Urothelium cell line (cell line): ENCODE measurements around the gene SPTB.
A peak's percentile ranks its signal among the peaks of the same experiment; 100 is the strongest.

ENCODE experiments used
- DNase-seq: peaks from one replicate; pipeline ENCODE4 v3.0.0; 2011; ENCODE audit warnings: low spot score, mixed read lengths
- FAIRE-seq: peaks from 2 replicates; lab custom pipeline; 2011; peaks lifted over from hg19 to GRCh38; lab: Jason Lieb, UNC

The SPTB gene

DNA sequence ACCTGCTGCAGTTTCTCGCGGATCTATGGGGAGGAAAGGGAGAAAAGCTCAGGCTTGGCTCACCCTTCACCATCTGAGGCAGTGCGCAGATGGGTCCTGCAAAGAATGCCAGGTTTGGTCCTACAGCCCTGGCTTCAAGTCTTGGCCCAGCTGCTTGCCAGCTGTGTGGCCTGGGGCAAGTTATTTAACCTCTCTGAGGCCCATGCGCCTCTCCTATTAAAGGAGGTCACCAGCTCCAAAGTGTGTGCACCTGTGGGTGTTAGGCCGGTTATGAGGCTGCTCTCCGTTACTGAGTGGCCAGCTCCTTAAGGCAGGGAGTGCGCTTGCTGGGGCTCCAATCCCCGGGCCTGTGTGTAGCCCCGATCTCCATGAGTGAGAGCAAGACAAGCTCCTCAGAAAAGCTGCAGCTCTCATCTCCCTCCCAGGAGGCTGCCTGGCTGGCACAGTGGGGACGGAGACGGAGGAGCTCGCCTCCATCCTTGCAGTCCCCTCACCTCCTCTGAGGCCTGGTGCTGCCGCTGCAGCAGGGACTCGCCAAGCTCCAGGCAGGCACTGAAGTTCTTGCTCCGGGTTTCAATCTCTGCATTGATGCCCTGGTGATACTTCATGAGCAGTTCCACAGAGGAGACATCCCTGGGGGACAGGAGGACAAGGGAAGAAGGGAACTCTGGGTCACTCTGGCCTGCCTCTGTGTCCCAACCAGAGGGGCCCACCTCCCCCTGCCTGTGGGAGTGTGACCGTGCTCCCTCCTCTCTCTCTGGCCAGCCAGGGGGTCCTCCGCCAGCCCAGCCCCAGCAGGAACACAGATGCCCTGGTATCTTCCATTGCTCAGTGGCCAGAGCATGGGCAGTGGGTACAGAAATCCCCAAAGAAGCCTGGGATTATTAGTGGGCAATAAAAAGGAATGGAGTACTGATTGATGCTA lies 110.3 kb downstream of the SPTB start:
- DNase-seq, result no peak
- peak; percentile 84 for FAIRE-seq

DNA sequence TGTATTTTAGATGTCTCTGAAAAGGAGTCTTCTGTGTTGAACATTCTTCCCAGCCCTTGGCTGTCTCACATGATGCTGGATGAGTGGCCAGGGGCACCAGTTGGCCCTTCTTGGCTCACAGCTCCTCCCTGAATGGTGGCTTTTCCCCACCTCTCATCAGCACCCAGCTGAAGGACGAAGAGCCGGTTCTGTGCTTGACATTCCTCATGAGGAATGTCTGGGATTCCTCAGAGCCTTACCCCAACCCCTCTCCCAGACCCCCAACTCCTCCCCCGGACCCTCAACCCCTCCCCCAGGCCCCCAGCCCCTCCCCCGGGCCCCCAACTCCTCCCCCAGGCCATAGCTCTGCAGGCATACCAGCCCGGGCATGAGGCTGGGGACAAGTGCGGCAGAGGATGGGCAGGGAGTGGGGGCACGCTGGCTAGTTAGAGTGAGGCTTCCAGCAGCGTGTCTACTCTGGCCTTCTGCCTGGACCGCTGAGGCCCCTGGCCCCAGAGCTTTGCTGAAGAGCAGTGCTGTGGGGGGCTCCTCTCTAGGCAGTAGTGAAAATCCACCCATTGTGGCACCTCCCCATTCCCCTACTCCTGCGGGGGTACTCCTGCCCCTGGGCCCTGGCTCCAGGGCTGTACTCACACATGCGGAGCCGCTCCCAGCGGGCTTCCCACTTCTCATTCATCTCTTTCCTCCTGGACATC lies 111.2 kb downstream of the SPTB start:
- FAIRE-seq (no peak), DNase-seq (no peak)

DNA sequence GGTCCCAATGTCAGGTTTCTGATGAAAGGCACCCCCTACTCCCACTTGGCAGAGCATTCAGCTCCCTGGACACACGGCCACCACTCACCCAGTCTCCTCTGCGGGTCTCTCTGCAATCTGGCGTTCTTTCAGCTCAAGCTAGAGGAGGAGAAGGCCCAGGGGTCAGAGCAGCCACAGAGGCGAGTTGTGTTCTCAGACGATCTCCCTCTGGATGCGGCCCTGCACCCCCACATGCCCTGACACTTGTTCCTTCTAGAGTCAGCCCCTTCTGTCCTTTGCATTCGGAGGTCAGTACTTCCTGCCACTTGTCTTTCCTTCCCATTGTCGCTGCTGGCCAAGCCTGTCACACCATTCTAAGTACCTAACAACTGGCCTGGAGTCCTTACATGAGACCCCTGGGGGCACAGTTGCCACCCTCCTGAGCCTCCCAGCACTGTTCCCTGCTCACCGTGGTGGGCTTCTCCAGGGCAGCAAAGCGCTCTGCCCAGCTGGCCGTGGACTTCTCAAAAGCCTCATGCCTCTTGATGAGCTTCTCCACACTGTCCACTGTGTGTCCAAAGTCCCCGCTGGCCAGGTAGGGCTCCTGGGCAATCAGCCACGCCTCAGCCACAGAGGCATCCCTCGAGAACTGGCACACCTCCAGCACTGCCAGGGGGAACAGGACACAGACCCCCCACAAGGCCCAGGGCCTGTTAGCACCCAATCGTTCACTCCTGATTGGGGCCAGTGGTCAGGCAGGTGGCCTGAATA lies 112.3 kb downstream of the SPTB start:
- peak; percentile 96 for FAIRE-seq
- no peak for DNase-seq

DNA sequence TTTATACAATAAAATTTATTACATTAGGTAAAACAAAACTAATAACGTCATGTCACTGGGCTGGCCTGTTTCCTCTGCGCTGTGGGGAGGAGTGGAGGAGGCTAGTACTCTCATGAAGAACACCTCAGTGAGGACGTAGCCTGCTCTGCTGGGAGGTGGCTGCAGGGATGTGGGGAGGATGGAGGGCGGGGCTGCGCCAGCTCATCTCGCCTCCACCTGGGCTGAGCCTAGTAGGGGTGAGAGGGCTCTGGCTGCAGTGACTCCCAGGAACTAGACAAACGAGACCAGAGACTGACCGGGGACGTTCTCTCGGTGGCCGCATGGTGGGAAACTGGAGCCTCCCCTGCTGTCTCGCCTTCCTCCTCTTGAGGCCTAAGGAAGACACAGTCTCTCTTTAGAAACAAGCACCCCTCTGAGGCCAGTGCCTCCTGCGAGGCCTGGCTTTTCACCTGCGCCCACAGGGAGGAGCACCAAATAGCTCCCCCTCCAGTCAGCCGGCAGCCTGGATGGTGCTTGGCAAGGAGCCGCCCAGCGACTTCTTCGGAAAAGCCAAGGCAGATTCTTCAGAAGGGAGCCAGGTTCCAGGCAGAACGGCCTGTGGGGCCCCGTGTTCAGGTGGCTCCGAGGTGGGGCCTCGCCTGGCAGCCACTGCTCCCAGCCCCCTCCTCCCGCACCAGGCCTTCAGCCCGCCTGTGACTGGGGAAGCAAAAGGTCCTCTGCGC lies 113.1 kb downstream of the SPTB start:
- FAIRE-seq (no peak), DNase-seq (no peak)

DNA sequence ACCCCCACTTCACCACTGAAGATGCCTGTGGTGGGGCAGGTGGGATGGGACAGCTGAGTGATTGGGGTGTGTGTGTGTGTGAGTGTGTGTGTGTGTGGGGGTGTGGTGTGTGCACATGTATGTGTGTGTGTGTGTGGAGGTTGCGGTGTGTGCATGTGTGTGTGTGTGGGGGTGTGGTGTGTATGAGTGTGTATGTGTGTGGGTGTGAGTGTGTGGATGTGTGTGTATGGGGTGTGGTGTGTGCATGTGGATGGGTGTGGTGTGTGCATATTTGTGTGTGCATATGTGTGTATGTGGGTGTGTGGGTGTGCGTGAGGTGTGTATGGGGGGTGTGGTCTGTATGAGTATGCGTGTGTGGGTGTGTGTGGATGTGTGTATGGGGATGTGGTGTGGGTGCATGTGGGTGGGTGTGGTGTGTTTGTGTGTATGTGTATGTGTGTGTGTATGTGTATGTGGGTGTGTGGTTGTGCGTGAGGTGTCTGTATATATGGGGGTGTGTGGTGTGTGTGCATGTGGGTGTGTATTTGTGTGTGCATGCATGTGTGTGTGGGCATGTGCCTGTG lies 113.9 kb downstream of the SPTB start:
- DNase-seq, result no peak
- FAIRE-seq, result peak; percentile 100

DNA sequence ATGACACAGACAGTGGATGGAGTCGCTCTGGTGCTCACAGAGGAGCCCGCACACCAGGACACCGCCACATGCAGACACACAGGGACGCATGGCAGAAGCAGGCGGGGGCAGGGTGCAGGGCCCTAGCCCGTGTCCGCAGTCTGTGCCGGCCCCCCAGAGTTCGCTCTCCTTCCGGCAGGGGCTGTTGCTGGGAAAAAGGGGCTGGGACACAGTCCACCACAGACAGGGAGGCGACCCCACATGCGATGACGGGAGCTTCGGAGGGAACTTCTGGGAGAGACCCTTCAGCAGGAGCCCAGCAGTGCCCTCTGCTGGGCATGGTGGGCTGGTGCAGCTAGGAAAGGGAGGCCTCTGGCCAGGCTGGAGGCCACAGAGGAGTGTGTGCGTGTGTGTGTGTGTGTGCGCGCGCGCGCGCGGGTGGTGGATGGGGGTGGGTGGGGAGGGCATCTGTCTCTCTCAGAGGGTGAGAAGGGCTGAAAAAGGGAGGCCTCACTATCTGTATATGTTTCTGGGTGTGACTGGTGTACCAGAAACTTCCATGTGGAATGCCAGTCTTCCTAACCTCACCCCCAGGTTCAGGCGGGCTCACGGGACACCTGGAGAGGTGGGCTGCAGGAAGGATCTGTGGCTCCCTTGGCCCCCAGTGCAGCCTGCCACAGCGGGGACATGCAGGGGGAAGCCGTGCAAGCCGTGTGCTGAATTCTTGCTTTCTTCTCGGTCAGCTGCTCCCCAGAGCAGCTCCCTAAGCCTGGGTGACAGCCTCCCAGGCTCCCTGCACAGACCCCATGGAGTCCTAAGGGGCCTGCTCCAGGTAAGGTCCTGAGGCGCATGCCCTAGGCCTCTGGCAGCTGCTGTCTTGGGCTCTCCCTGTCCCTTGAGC lies 114.8 kb downstream of the SPTB start:
- no peak for FAIRE-seq

DNA sequence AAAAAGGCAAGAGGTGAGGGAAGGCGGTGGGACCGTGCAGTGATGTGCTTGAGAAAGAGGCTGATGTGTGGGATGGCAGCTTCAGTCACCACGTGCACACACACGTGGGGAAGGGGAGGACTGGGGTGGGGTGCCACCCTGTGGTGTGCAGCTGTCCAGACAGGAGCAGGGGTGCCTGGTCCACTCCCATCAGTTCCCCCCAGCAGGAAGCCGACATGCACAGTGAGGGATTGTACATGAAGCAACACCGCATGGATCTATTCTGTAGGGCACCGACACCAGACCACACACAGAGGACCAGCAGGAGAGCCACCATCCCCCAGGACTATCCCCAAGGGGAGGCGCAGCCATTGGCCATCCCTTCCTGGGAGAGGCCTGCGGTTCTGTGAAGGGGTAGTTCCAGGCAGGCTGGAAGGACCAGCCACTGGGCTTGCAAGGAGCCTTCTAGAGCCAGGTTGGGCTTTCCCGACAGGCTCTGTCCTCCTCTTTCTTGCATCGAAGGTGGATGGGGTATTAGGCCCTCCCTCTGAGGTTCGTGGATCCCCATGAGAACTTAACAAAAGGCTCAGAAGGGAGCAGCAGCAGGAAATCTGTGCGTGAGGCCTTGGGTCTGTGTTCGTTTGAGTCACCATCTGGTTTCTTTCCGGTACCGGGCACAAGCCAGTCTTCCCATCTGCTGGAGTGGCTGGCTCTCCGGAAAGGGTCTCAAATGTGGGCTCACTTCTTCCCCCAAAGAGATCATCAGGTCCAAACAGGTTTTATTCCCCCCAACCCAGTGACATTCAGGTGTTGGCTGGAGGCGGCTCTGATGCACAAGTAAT lies 115.7 kb downstream of the SPTB start:
- DNase-seq, result peak; percentile 57
- peak; percentile 99 for FAIRE-seq

More for the DNA sequence above, 114.8 kb downstream of the SPTB start:
- peak; percentile 92 for DNase-seq

DNA sequence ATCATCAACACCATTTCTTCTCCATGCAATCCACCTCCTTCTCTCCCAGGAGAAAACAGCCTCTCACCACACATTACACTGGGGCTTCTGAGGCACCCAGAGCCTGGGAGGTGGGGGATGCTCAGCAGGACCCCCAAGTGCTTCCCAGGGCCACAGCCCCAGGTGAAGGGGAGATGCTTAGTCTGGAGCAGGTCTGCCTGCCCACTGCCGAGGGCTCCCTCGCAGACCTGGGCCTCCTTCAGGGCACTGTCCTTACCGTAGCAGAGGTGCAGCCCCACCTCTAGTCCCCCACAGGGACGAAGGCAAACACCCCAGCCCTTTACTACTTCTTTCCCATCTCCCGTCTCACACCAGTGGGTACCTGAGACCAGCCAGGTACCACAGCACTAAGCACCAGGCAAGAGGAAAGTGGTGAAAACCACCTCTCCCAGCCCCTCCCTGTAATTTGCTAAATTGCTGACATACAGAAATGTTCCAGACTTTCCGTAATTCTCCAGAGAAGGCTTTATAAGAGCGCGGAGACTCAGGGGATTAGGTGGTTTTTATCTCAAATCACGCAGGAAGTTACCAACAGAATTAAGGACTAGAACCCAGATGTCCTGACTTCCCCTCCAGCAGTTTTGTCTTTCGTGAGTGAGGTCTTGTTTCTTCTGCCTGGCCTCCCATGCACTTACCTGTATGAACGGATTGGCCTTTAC lies 116.5 kb downstream of the SPTB start:
- DNase-seq, result no peak
- FAIRE-seq, result no peak

DNA sequence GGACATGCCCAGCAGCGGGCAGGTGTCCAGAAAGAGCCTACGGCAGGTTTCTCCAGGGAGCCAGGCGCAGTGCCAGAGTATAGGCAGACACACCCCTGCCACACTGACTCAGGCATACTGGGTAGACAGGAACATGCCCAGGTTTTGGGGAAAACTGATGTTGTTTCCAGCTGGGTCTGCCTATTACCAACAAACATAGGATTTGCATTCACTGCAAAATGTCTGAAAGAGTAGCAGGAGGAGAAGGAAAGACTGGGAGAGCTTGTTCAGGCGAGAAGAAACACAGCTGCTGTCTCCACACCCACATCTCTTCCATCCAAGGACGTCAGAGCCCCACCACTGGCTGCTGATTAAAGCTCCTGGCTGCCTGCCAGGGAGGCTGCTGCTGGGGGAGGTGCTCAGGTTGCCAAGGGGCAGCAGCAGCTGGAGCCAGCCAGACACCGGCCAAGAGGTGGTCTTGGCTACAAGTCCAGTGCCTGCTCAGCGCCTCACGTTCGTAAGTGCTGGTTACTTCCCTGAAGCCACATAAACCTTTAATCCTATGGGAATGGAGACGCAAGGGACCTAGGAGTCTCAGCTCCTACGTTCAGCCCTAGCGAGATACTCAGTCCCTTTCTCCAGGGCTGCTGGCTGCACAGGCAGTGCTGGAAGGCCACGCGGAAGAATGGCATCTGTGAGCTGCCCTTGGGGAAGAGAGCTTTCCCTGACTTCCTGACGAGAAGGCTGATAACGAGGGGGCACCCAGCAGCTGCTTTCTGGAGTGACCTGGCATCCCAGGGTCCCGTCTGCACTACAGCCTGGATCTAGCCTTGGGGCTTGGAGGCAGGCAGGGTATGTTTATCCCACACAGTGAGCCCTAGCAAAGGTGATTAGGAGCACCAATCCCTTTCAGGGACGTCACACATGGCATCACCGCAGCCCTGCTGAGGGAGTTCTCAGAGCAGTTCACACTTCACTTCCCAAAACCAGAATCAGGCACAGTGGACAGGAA lies 117.4 kb downstream of the SPTB start:
- no peak for FAIRE-seq
- peak; percentile 95 for DNase-seq

DNA sequence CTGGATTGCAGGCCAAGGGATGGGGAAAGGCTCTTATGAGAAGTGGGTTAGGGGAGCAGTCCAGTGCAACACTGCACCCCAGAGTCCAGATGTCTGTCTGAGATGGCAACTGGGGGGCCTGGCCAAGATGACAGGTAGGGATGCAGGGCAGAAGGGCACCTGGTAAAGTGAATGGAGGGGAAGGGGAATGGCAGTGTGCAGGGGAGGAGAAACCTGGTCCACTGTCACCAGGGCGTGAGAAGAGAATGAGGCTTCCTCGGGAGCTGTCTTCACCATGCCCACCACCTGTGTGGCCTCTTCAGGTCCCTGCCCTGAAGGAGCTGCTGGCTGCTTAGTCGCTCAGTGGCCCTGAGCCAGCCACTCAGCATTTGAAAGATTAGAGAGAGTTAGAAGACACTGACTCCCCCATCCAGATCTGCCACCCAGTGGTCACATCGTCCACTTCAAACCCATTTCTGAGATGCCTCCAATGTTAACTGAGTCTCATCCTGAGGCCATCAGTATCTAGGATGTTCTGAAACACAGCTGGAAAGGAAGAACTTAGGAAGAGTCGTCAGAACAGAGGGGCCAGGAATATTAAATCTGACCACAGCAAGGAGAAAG lies 118.2 kb downstream of the SPTB start:
- DNase-seq, result peak; percentile 78
- peak; percentile 99 for FAIRE-seq

DNA sequence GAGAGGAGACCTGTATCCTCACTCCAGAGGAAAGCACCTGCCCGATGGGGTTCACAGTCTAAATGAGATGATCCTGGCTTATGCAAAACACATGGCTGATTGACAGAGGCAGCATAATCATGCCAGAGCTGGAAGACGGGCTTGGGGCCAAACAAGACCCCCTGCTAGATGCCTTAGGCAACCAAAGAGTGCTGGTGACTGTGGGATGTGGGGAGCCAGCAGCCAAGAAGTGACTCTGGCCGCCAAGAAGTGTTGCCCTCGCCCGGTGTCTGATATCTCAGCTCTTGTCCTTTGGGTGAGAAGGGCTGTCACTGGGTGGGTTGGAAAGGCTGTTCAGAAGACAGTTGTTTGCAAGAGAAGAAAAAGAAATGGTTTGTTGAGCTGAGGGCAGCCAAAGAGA lies 118.8 kb downstream of the SPTB start:
- FAIRE-seq, result no peak

DNA sequence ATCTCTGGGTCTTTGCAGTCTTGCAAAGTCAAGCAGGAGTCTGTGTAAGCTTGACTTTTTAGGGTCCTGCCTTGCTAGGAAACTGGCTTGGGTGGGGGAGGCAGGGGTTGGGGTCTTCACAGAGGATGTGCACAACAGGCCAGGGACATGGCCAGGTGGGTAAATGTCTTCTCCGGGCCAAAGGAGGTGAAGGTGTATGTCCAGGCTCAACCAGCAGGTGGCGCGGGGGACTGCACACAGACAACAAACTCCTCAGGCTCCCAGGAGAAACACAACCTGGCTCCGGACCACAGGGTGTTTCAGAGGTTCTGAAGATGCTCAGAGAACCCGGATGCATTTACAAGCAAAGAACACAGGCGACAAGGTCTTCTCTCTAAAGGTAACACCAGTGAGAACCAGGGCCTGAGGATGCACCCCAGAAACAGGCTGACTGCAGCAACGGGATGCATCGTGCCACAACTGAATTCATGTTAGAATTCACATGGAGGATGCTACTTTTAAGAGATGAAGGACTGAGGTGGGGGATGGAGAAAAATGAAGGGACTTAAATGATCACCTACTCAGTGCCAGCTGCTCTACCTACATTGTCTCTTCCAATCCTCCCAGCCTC lies 119.5 kb downstream of the SPTB start:
- DNase-seq (peak; percentile 86), FAIRE-seq (peak; percentile 99)

More for the DNA sequence above, 118.8 kb downstream of the SPTB start:
- DNase-seq, result no peak

DNA sequence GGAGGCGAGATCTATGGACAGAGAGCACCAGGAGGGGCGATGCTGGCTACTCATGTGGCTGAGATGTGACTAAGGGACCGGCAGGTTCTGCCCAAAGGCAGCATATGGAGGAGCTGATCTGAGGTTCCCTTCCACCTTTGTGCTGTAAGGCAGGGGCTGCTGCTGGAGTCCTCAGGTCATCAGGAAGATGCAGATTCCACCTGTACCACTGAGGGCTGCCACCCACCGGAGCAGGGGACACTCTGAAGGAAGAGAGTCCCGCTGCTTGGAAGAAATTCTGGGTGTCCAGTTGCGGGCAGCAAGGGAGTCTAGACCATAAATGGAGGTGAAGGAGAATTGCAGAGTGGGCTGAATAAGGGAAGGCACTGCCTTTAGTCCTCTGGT lies 120.2 kb downstream of the SPTB start:
- DNase-seq, result no peak
- FAIRE-seq, result no peak

DNA sequence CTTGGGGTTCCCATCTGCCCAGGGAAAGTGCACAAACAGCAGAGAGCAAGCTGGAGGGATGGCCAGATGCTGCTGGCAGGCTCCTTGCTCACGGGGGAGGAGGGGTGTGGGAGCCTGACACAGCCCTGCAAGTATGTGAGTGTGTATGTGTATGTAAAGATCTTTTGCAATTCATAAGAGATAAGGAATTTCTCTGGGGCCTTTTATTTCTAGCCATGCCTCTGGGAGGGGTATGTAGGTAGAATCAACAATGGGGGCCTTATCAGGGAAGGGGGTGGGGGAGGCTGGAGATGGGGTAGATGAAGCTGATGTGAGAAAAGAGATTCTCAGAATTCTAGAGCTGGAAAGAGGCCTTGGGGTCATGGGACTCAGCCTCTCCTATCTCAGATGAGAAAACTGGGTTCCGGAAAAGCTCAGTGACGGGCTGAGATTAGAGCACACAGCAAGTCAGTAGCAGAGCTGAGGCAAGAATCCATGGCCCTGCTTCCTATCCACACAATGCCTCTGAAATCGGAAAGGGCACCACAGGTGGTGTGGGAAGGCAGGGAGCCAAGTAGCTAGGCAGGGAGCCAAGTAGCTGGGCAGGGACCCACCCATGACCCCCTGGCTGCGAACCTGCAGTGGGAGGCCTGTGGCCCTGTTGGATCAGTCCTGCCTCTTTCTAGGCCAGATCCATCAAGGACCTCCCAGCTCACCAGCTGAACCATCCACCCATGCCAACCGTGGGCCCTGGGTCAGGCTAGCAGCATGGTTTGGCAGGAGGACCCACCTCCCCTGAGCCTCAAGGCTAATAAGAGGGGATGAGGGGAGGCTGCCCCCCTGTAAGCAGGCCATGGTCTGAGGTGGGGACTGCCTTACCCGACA lies 120.8 kb downstream of the SPTB start:
- FAIRE-seq (no peak), DNase-seq (peak; percentile 88)

DNA sequence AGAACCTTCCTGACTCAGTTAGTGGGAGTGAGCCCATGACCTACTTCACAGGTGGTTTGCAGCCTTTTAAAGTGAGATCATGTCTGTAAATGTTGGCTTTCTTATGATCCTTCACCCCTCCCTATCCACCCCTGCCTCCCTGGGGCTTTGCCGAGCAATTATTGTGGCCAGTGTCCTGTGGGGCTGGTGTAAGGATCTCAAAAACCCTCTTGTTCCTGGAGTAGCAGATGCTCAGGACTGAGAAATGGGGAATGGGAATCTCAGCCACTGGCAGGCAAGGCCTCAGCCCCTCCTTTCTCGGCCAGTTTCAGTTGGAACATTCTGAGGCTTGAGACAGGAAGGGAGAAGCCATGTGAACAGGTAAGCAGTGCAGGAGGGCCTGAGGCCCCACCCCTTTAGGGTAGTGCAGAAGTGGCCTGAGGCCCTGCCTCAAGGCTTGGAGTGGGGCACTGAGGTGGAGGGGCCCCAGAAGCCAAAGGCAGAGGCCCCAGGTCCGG lies 121.6 kb downstream of the SPTB start:
- FAIRE-seq (peak; percentile 98), DNase-seq (peak; percentile 88)
